Glomerular endothelial cell (primary cell): ENCODE results near the gene CBL. TPM values are rescaled to one million over a fixed set of nuclear protein-coding genes. Genes with fewer than 3 reads are reported as not detected.
A peak's percentile ranks its signal among the peaks of the same experiment; 100 is the strongest.

ENCODE experiments used
- DNase-seq: peaks from one replicate; pipeline ENCODE4 v3.0.0-alpha.2; 2011; ENCODE audit warnings: low read depth, low spot score; ENCODE audit errors: extremely low read depth
- total RNA-seq: library from RNA; depleted of rRNA; stranded (reverse); fragments of >200 nt; gene quantifications from 2 replicates; pipeline ENCODE4 v1.2.3, GENCODE V29; 2015

Gene CBL
- total RNA-seq, 1 donor from 2014 or later, result 38.7 TPM

GRCh38 chr11:119320776-119321524 is 114.8 kb downstream of the CBL start:
- DNase-seq, result no peak

GRCh38 chr11:119322360-119322739 is 116.2 kb downstream of the CBL start:
- DNase-seq, result no peak

DNA sequence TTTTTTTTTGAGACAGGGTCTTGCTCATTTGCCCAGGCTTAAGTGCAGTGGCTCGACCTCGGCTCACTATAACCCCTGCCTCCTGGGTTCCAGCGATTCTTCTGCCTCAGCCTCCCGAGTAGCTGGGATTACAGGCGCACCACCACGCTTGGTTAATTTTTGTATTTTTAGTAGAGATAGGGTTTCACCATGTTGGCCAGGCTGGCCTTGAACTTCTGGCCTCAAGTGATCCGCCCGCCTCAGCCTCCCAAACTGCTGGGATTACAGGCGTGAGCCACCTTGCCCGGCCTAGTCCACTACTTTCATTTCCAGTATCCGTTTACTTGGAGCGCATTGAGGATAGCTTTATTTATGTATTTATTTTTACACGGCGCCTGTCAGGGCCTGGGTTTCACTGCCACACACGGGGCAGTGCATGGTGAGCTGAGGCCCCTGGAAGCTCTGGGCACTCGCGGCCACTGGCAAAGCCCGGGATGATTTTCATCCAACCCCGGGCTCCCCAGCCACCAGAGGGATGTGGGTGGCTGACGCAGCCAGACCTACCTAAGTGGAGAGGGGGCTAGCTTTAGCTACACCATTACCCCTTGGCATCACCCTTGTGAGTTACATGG is 116.9 kb downstream of the CBL start:
- DNase-seq, result no peak

DNA sequence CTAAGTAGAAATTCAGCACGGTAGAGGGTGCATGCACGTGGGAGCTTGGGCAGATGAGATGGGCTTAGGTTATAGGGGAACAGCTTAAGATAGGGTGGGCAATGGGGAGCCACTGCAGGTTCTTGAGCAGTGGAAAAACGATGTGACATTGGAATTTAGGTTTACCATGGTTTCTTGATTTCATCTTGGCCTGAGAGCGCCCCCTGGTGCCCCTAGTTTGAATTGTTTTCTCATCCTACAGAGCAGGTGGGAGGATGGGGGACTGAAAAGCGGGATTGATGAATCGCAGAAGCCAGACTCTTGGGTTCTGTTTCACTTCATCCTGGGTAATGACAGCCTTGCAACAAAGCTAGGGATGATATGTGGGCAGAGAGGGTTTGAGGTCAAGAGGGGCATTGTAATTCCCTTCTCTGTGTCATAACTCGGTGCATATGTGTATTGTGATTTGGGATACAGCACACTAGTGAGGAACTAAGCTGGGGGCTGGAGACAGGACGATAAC is 117.4 kb downstream of the CBL start:
- no peak for DNase-seq

GRCh38 chr11:119324189-119324588 is 118.0 kb downstream of the CBL start:
- DNase-seq, result no peak

GRCh38 chr11:119329320-119329719 is 123.2 kb downstream of the CBL start:
- no peak for DNase-seq

DNA sequence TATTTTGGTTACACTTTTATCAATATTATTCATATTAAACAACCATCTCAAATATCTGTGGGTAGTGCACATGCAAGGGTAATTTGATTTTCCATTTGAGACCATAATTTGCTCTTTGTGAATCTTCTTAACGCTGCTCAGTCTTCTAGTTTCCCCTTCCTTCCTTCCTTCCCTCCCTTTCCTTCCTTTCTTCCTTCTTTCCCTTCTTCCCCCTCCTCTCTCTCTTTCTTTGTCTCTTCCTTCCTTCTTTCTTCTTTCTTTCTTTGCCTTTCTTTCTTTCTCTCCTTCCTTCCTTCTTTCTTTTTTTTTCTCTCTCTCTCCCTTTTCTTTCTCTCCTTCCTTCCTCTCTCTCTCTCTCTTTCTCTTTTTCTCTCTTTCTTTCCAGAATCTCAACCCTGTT is 124.1 kb downstream of the CBL start:
- DNase-seq, result no peak

GRCh38 chr11:119332111-119332765 is 126.1 kb downstream of the CBL start:
- no peak for DNase-seq

GRCh38 chr11:119334174-119334930 is 128.2 kb downstream of the CBL start, which contains the start of gene RNF26:
RNF26 (plus strand) TSS chr11:119334527; CDS start chr11:119335123, 596 bp downstream.
- DNase-seq, result peak; percentile 95

DNA sequence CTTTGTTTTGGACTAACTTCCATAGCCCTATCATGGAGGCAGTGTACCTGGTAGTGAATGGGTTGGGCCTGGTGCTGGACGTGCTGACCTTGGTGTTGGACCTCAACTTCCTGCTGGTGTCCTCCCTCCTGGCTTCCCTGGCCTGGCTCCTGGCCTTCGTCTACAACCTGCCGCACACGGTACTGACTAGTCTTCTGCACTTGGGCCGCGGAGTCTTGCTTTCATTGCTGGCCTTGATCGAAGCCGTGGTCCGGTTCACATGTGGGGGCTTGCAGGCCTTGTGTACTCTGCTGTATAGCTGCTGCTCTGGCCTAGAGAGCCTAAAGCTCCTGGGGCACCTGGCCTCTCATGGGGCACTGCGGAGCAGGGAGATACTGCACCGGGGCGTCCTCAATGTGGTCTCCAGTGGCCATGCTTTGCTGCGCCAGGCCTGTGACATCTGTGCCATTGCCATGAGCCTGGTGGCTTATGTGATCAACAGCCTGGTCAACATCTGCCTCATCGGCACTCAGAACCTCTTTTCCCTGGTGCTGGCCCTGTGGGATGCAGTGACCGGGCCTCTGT is 129.0 kb downstream of the CBL start:
- no peak for DNase-seq

DNA sequence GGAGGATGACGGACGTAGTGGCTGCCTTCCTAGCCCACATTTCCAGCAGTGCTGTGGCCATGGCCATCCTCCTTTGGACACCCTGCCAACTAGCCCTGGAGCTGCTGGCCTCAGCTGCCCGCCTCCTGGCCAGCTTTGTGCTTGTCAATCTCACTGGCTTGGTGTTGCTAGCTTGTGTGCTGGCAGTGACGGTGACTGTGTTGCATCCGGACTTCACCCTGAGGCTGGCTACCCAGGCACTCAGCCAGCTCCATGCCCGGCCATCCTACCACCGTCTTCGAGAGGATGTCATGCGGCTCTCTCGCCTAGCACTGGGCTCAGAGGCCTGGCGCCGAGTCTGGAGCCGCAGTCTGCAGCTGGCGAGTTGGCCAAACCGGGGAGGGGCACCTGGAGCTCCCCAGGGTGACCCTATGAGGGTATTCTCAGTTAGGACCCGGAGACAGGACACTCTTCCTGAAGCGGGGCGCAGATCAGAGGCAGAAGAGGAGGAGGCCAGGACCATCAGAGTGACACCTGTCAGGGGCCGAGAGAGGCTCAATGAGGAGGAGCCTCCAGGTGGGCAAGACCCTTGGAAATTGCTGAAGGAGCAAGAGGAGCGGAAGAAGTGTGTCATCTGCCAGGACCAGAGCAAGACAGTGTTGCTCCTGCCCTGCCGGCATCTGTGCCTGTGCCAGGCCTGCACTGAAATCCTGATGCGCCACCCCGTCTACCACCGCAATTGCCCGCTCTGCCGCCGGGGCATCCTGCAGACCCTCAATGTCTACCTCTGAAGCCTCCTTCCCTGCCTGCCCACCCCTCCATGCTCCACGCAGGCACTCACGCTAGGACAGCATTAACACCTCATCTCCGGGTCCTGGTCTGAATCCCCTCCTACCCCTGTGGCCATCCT is 129.8 kb downstream of the CBL start:
- no peak for DNase-seq

DNA sequence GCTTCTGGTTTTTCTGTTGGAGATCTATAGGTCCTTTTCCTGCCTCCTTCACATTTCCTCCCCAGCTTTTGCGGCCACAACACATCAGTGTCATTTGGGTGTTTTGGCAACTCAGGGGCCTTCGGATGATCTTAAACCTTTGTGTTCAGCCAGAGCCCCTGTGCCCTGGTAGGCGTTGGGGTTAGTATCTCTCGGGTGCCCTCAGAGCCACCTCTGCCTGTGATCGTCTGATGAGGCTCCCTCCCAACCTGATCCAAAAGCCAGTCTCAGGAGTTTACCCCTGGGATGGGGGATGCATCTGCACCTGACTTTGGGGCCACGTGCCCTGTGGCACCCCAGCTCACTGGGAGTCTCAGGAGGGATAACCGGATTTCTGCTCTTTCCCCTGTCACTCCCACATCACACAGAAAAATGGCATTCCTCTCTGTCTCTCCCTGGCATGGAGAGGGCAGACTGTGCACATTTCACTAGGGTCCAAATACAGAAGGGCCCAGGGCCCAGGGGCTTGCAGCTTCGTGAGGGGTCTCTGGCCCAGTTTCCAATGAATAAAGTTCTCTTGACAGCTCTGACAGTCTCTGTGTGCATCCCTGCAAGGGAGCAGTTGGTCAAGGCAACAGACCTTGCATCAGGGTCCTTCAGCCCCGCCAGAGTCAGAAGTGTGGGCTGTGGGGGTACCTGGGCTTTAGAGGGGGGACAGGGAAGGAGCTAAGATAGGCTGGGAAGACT is 130.8 kb downstream of the CBL start:
- no peak for DNase-seq

- DNase-seq, result no peak
Measured at GRCh38 chr11:119337581-119338317, 131.6 kb downstream of the CBL start.

- no peak for DNase-seq
Measured at GRCh38 chr11:119338318-119338890, 132.3 kb downstream of the CBL start.

GRCh38 chr11:119338965-119339588 is 132.9 kb downstream of the CBL start:
- no peak for DNase-seq

DNA sequence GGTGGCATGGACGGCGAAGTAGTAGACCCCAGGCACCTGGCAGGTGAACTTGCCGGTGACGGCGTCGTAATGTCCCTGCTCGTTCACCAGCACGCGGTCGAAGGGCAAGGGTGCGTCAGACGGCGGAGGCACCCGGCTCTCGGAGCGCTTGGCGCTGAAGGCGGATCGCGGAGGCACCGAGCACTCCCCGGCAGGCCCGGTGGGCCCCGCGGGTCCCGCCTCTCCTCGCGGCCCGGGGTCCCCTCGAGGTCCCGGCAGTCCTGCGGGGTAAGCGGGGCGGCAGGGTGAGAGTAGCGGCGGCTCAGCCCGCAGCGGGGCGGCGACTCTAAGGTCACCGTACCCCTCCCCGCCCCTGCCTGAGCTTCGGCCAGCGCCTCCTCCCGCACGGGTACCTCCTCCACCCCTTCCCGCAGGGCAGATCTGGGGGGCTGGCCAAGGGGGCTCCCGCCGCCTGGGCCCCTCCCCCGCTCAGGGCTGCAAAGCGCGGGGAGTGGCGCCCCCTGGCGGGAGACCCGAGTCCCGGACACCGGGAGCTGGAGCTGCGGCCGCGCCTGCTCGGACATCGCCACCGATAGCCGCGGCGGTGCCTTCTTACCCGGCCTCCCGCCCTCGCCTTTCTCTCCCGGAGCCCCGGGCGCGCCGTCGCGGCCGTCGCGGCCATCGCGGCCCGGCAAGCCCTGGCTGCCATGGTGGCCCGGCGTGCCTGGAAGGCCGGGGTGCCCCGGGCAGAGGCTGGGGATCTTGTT is 133.6 kb downstream of the CBL start:
- DNase-seq, result no peak
